Smooth muscle cell (in vitro differentiated cells): Measurements from ENCODE around the gene STIMATE. TPM values are rescaled to one million over a fixed set of nuclear protein-coding genes. Genes with fewer than 3 reads are reported as not detected.
A peak's percentile ranks its signal among the peaks of the same experiment; 100 is the strongest.

ENCODE experiments used
- DNase-seq: peaks from one replicate; lab custom pipeline; 2025; ENCODE audit not compliant: unreplicated experiment; lab: John Stamatoyannopoulos, UW
- H2AFZ ChIP-seq: fragments of 200-600 bp; sonication (generic); 2 replicates; pipeline ENCODE4 v1.6.0; 2016; ENCODE audit warnings: antibody characterized with exemption, low read depth, mild to moderate bottlenecking
- H3F3A ChIP-seq: fragments of 200-600 bp; sonication (generic); 2 replicates; pipeline ENCODE4 v1.6.0; 2017; ENCODE audit warnings: antibody characterized with exemption, low read depth
- H3K27ac ChIP-seq: fragments of 200-600 bp; sonication (generic); 2 replicates; pipeline ENCODE4 v1.5.1; 2016; ENCODE audit warnings: low read depth, mild to moderate bottlenecking
- H3K27me3 ChIP-seq: fragments of 200-600 bp; sonication (generic); 2 replicates; pipeline ENCODE4 v1.6.1; 2016; ENCODE audit warnings: low read depth, mild to moderate bottlenecking
- H3K36me3 ChIP-seq: fragments of 200-600 bp; sonication (generic); 2 replicates; pipeline ENCODE4 v1.5.1; 2016; ENCODE audit warnings: low read depth
- H3K4me1 ChIP-seq: fragments of 200-600 bp; sonication (generic); 2 replicates; pipeline ENCODE4 v1.5.1; 2016; ENCODE audit warnings: low read depth
- H3K4me2 ChIP-seq: fragments of 200-600 bp; sonication (generic); 2 replicates; pipeline ENCODE4 v1.6.0; 2016; ENCODE audit warnings: mild to moderate bottlenecking
- H3K4me3 ChIP-seq: fragments of 200-600 bp; sonication (generic); 2 replicates; pipeline ENCODE4 v1.5.1; 2016; ENCODE audit warnings: mild to moderate bottlenecking
- H3K79me2 ChIP-seq: fragments of 200-600 bp; sonication (generic); 2 replicates; pipeline ENCODE4 v1.6.0; 2016; ENCODE audit warnings: low read depth, mild to moderate bottlenecking
- H3K9ac ChIP-seq: fragments of 200-600 bp; sonication (generic); 2 replicates; pipeline ENCODE4 v1.6.0; 2016; ENCODE audit warnings: low read depth
- H3K9me3 ChIP-seq: fragments of 200-600 bp; sonication (generic); replicated peaks from 2 replicates; pipeline ENCODE4 v1.5.1; 2016; ENCODE audit warnings: low read depth
- H4K20me1 ChIP-seq: fragments of 200-600 bp; sonication (generic); 2 replicates; pipeline ENCODE4 v1.6.0; 2016; ENCODE audit warnings: low read depth
- WGBS: methylation state at CpG from one replicate; pipeline ENCODE4 v1.1.7; 2016; ENCODE audit warnings: low lambda C conversion rate; 5-methylcytosine and 5-hydroxymethylcytosine counted together
- polyA plus RNA-seq: library from polyadenylated mRNA; unstranded; fragments of >200 nt; fragmentation: Nextera tagmentation; extraction: Ambion mirVana; gene quantifications from 2 replicates; pipeline ENCODE4 v1.2.1, GENCODE V29; 2016
- total RNA-seq: library from RNA; depleted of rRNA; stranded (reverse); fragments of >200 nt; gene quantifications from 2 replicates; pipeline ENCODE4 v1.2.3, GENCODE V29; 2014
- TF ChIP-seq, protein P1 (sequence below): fragments of 200-600 bp; sonication (generic); IDR thresholded peaks from 2 replicates; pipeline ENCODE4 v1.5.1; 2017; ENCODE audit warnings: borderline replicate concordance, mild to moderate bottlenecking, antibody characterized with exemption; ENCODE audit not compliant: insufficient read depth, poor library complexity, severe bottlenecking

The STIMATE gene
- total and polyA plus RNA-seq, 2 experiments from 2014 or later = 12.8 to 18.1 TPM

DNA sequence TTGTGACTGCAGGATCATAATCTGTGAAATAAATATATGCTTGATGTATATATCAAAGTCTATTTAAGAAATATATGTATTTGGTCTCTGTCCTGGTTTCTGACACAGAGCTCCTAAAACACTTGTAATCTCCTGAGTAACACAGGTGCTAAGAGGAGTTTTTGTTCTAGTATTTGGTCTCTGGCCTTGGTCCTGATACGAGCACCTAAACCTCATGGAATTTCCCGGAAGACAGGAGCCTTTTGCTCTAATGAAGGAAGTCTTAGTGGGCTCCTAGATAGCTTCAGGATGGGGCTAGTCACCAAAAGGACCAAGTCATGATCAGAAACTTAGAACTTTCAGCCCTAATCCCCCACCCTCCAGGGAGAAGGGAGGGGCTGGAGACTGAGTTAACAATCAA lies 43.3 kb downstream of the STIMATE start:
- H3K4me1 ChIP-seq = no peaks in the 10 kb centered on the region

GRCh38 chr3:52852419-52852818 lies 44.9 kb downstream of the STIMATE start:
- no peak overlapping the region for H3K9ac ChIP-seq
- DNase-seq = no peak
- 76% methylated on average over 2 of the region's 2 CpGs for WGBS

More for the DNA sequence above, 43.3 kb downstream of the STIMATE start:
- DNase-seq = no peak
- Histone ChIP-seq H3F3A (no peaks in the 10 kb centered on the region), H3K79me2 (no peaks in the 10 kb centered on the region), H2AFZ (no peak overlapping the region), H3K27ac (no peak overlapping the region), H3K4me2 (no peak overlapping the region), H3K9ac (no peak overlapping the region), H3K27me3 (no peaks in the 10 kb centered on the region), H4K20me1 (peaks cover 40% of the 10 kb centered on the region), H3K4me3 (no peak overlapping the region), H3K9me3 (no peaks in the 10 kb centered on the region), H3K36me3 (no peaks in the 10 kb centered on the region)
- TF ChIP-seq, protein P1, sequence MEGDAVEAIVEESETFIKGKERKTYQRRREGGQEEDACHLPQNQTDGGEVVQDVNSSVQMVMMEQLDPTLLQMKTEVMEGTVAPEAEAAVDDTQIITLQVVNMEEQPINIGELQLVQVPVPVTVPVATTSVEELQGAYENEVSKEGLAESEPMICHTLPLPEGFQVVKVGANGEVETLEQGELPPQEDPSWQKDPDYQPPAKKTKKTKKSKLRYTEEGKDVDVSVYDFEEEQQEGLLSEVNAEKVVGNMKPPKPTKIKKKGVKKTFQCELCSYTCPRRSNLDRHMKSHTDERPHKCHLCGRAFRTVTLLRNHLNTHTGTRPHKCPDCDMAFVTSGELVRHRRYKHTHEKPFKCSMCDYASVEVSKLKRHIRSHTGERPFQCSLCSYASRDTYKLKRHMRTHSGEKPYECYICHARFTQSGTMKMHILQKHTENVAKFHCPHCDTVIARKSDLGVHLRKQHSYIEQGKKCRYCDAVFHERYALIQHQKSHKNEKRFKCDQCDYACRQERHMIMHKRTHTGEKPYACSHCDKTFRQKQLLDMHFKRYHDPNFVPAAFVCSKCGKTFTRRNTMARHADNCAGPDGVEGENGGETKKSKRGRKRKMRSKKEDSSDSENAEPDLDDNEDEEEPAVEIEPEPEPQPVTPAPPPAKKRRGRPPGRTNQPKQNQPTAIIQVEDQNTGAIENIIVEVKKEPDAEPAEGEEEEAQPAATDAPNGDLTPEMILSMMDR = no peak
- 92% methylated on average over 2 of the region's 2 CpGs for WGBS

GRCh38 chr3:52851348-52851747 lies 46.0 kb downstream of the STIMATE start:
- Histone ChIP-seq H3K27me3 (no peaks in the 10 kb centered on the region), H3K9ac (no peak overlapping the region), H3K4me3 (no peak overlapping the region), H3K9me3 (no peaks in the 10 kb centered on the region), H2AFZ (no peak overlapping the region), H3K4me1 (no peaks in the 10 kb centered on the region), H3K79me2 (no peaks in the 10 kb centered on the region), H3K36me3 (no peaks in the 10 kb centered on the region), H3F3A (no peaks in the 10 kb centered on the region), H3K27ac (no peak overlapping the region), H3K4me2 (no peak overlapping the region), H4K20me1 (peaks cover 20% of the 10 kb centered on the region)
- WGBS = 63% methylated on average over 3 of the region's 3 CpGs
- TF ChIP-seq, protein P1 = peak; percentile 41
- no peak for DNase-seq

More at GRCh38 chr3:52852419-52852818, 44.9 kb downstream of the STIMATE start:
- peaks cover 28% of the 10 kb centered on the region for H4K20me1 ChIP-seq
- H3K79me2 ChIP-seq = no peaks in the 10 kb centered on the region
- H3K36me3 ChIP-seq = no peaks in the 10 kb centered on the region
- no peaks in the 10 kb centered on the region for H3K4me1 ChIP-seq
- H3F3A ChIP-seq = no peaks in the 10 kb centered on the region
- no peak overlapping the region for H3K4me2 ChIP-seq
- H2AFZ ChIP-seq = no peak overlapping the region
- no peaks in the 10 kb centered on the region for H3K9me3 ChIP-seq
- TF ChIP-seq, protein P1 = no peak
- H3K27ac ChIP-seq = no peak overlapping the region
- H3K4me3 ChIP-seq = no peak overlapping the region
- no peaks in the 10 kb centered on the region for H3K27me3 ChIP-seq

DNA sequence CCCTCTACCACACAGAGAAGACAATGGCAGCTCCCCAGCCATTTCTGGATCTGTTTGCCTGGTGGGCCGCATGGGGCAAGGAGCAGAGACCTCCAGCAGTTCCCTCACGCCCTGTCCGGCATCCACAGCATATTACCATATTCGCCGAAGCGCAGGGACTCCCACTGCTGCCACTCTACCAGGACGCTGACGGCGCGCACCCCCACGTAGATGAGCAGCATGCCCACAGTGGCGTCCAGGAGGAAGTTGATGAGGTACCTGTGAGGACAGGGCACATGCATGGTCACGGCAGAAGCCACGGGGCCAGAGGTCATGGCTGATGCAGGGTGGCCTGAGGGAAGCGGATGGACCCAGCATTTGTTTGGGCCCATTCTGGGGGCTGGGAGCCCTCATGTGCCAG lies 47.7 kb downstream of the STIMATE start:
- Histone ChIP-seq H3K79me2 (no peaks in the 10 kb centered on the region), H3K4me2 (no peak overlapping the region), H4K20me1 (peaks cover 9% of the 10 kb centered on the region), H3K27me3 (no peaks in the 10 kb centered on the region), H3K36me3 (no peaks in the 10 kb centered on the region), H2AFZ (no peak overlapping the region), H3F3A (no peaks in the 10 kb centered on the region), H3K9me3 (no peaks in the 10 kb centered on the region), H3K4me1 (no peaks in the 10 kb centered on the region), H3K27ac (no peak overlapping the region), H3K9ac (no peak overlapping the region), H3K4me3 (no peak overlapping the region)
- 97% methylated on average over 15 of the region's 15 CpGs for whole genome bisulfite sequencing
- TF ChIP-seq, protein P1 = no peak
- DNase-seq = no peak
